ENCODE data around the gene RBBP6. TPM values are rescaled to one million over a fixed set of nuclear protein-coding genes. Genes with fewer than 3 reads are reported as not detected.

The RBBP6 gene
- total RNA-seq, 1 experiment from 2014 or later: 76.6 TPM

GRCh38 chr16:24589997-24590396 lies 50.6 kb downstream of the RBBP6 start:
- H3K27ac ChIP-seq: no peak overlapping the region
- TF ChIP-seq EZH2 (IDR thresholded peaks at IDR 0.05; ENCODE audit: low read depth) (no peak), CTCF (conservative IDR thresholded peaks at IDR 0.05) (no peak)
- DNase-seq: no peak
- ChIA-PET POLR2A (ENCODE audit: unreplicated experiment) (no interaction called here), CTCF (interaction anchor here (0.6 kb wide), 2 partner anchors 23 to 135 kb away, joined by 4 read pairs; no protein-coding TSS in a partner anchor)
- H3K4me1 ChIP-seq (replicated peaks; ENCODE audit: insufficient read depth): peaks cover 13% of the 10 kb centered on the region
- no peak overlapping the region for H2AFZ ChIP-seq
- intact Hi-C loops (cut with micrococcal nuclease; ENCODE audit: unreplicated experiment): loop anchor here (10.0 kb wide), 1 partner anchor 155 kb away; no protein-coding TSS in a partner anchor
- no peaks in the 10 kb centered on the region; the same call in 1 of the 2 replicates for H3K9me2 ChIP-seq (ENCODE audit: insufficient read depth)
- BruUV-seq (replicated peaks): no TSS peak
- no peaks in the 10 kb centered on the region for H3K27me3 ChIP-seq (ENCODE audit: insufficient read depth, low read depth)
- H3K4me3 ChIP-seq: no peak overlapping the region
- H3K9me3 ChIP-seq (ENCODE audit: insufficient read depth, low read depth): no peaks in the 10 kb centered on the region
- H3K79me2 ChIP-seq (ENCODE audit: low read depth): no peaks in the 10 kb centered on the region
- no peak overlapping the region for H3K4me2 ChIP-seq
- no peaks in the 10 kb centered on the region for H4K20me1 ChIP-seq (ENCODE audit: insufficient read depth)
- H3K36me3 ChIP-seq (ENCODE audit: low read depth): no peaks in the 10 kb centered on the region
- H3F3A ChIP-seq (ENCODE audit: insufficient read depth, low read depth): peaks cover 10% of the 10 kb centered on the region; the same call in 1 of the 2 replicates

- no peaks in the 10 kb centered on the region for H4K20me1 ChIP-seq (ENCODE audit: insufficient read depth)
- H3K4me1 ChIP-seq (replicated peaks; ENCODE audit: insufficient read depth): no peaks in the 10 kb centered on the region
- no peaks in the 10 kb centered on the region for H3K9me3 ChIP-seq (ENCODE audit: insufficient read depth, low read depth)
- H2AFZ ChIP-seq: no peak overlapping the region
- no TSS peak for BruUV-seq (replicated peaks)
- no peaks in the 10 kb centered on the region for H3K9me2 ChIP-seq (ENCODE audit: insufficient read depth)
- TF ChIP-seq EZH2 (IDR thresholded peaks at IDR 0.05; ENCODE audit: low read depth) (no peak), CTCF (conservative IDR thresholded peaks at IDR 0.05) (no peak)
- CTCF ChIA-PET: no interaction called here
- POLR2A ChIA-PET (ENCODE audit: unreplicated experiment): no interaction called here
- DNase-seq: no peak
- H3K79me2 ChIP-seq (ENCODE audit: low read depth): no peaks in the 10 kb centered on the region
- no peaks in the 10 kb centered on the region for H3K36me3 ChIP-seq (ENCODE audit: low read depth)
- no peaks in the 10 kb centered on the region for H3F3A ChIP-seq (ENCODE audit: insufficient read depth, low read depth)
- H3K4me3 ChIP-seq: no peak overlapping the region
- H3K27ac ChIP-seq: no peak overlapping the region
- intact Hi-C loops (cut with micrococcal nuclease; ENCODE audit: unreplicated experiment): no loop called here
- no peak overlapping the region for H3K4me2 ChIP-seq
- H3K27me3 ChIP-seq (ENCODE audit: insufficient read depth, low read depth): no peaks in the 10 kb centered on the region
These were observed 59.5 kb downstream of the RBBP6 start for GRCh38 chr16:24598777-24599437.

- CTCF ChIA-PET: no interaction called here
- BruUV-seq (replicated peaks): no TSS peak
- H3K4me3 ChIP-seq: no peak overlapping the region
These were observed 70.0 kb downstream of the RBBP6 start for GRCh38 chr16:24609417-24609739.

More at GRCh38 chr16:24609417-24609739, 70.0 kb downstream of the RBBP6 start:
- Histone ChIP-seq H3K4me2 (no peak overlapping the region), H4K20me1 (ENCODE audit: insufficient read depth) (no peaks in the 10 kb centered on the region), H2AFZ (no peak overlapping the region), H3F3A (ENCODE audit: insufficient read depth, low read depth) (no peaks in the 10 kb centered on the region), H3K36me3 (ENCODE audit: low read depth) (no peaks in the 10 kb centered on the region), H3K79me2 (ENCODE audit: low read depth) (no peaks in the 10 kb centered on the region), H3K27ac (no peak overlapping the region), H3K9me2 (ENCODE audit: insufficient read depth) (no peaks in the 10 kb centered on the region), H3K9me3 (ENCODE audit: insufficient read depth, low read depth) (no peaks in the 10 kb centered on the region), H3K27me3 (ENCODE audit: insufficient read depth, low read depth) (0 out of 2 replicates have a peak, but pooled peaks cover 5% of the 10 kb centered on the region), H3K4me1 (replicated peaks; ENCODE audit: insufficient read depth) (no peaks in the 10 kb centered on the region)
- no peak for DNase-seq
- intact Hi-C loops (cut with micrococcal nuclease; ENCODE audit: unreplicated experiment): no loop called here
- TF ChIP-seq EZH2 (IDR thresholded peaks at IDR 0.05; ENCODE audit: low read depth): no peak
- TF ChIP-seq CTCF (conservative IDR thresholded peaks at IDR 0.05): no peak
- POLR2A ChIA-PET (ENCODE audit: unreplicated experiment): no interaction called here

Data from PC-9 (cell line).